ENCODE measurements around the gene EML2. TPM values are rescaled to one million over a fixed set of nuclear protein-coding genes. Genes with fewer than 3 reads are reported as not detected.
A peak's percentile ranks its signal among the peaks of the same experiment; 100 is the strongest.
"Not testable (repeated sequence)": the region's sequence is repeated elsewhere in the genome, so short reads cannot be mapped to it uniquely, and the experiment has no call there.

The EML2 gene
- total RNA-seq, 2 experiments from 2014 or later = 136 to 146 TPM

DNA sequence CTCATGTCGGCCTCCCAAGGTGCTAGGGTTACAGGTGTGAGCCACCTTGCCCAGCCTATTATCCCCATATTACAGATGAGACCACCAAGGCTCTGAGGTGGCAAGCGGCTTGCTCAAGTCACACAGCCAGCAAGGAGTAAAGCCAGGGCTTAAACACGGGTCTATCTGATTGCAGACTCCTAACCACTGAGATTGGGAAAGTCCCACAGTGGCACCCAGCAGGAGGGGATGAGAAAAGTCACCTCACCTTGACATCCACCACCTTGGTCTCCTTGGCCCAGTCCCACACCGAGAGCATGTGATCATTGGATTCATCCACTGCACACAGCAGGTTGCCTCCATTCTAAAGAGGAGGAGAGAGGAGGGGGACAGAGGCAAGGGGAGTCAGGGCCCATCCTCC, 9.5 kb downstream of the EML2 start:
- CTCF ChIA-PET = interaction anchor here (3.6 kb wide), 1 partner anchor 12 kb away, joined by 17 read pairs; no protein-coding TSS in a partner anchor
- no peaks in the 10 kb centered on the region for H3K9me3 Mint-ChIP-seq

DNA sequence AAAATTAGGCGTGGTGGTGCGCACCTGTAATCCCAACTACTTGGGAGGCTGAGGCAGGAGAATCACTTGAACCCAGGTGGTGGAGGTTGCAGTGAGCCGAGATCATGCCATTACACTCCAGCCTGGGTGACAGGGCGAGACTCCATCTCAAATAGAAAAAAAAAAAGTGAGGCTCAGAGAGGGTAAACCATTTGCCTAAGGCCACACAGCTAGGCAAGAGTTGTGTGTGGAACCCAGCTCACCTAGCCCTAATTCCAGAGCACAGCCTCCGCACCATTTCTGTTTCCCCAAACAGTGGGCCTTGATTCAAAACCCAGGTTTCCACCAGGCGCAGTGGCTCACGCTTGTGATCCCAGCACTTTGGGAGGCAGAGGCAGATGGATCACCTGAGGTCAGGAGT, 11.0 kb downstream of the EML2 start:
- H3K4me1 Mint-ChIP-seq = peaks cover 18% of the 10 kb centered on the region
- CTCF ChIA-PET, H3K4me3 Mint-ChIP-seq, DNase-seq, H3K27ac Mint-ChIP-seq, H3K27me3 Mint-ChIP-seq, H3K9me3 Mint-ChIP-seq: not testable (repeated sequence)
- POLR2A ChIA-PET = interaction anchor here (1.3 kb wide), 1 partner anchor 14 kb away, joined by 3 read pairs; no protein-coding TSS in a partner anchor
- H3K36me3 Mint-ChIP-seq (ENCODE audit: low read depth) = peaks cover 51% of the 10 kb centered on the region

More for the DNA sequence above, 9.5 kb downstream of the EML2 start:
- H3K4me3 Mint-ChIP-seq = no peak overlapping the region
- H3K36me3 Mint-ChIP-seq (ENCODE audit: low read depth) = peaks cover 40% of the 10 kb centered on the region
- H3K4me1 Mint-ChIP-seq = peaks cover 18% of the 10 kb centered on the region
- DNase-seq = no peak
- POLR2A ChIA-PET = interaction anchor here (4.3 kb wide), 1 partner anchor 12 kb away, joined by 21 read pairs; the partner anchor contains the start of gene EML2
- no peaks in the 10 kb centered on the region for H3K27me3 Mint-ChIP-seq
- peak overlapping the region; percentile 47 for H3K27ac Mint-ChIP-seq

- ChIA-PET CTCF (no interaction called here), POLR2A (no interaction called here)
- no peak for DNase-seq
- H3K9me3 Mint-ChIP-seq = no peaks in the 10 kb centered on the region
- H3K27ac Mint-ChIP-seq = no peak overlapping the region
- H3K36me3 Mint-ChIP-seq (ENCODE audit: low read depth) = peaks cover 60% of the 10 kb centered on the region
- H3K4me3 Mint-ChIP-seq = no peak overlapping the region
- no peaks in the 10 kb centered on the region for H3K27me3 Mint-ChIP-seq
- H3K4me1 Mint-ChIP-seq = no peaks in the 10 kb centered on the region
Measured at GRCh38 chr19:45623984-45624383, 15.2 kb downstream of the EML2 start.

- Mint-ChIP-seq H3K36me3 (ENCODE audit: low read depth) (peaks cover 60% of the 10 kb centered on the region), H3K27me3 (no peaks in the 10 kb centered on the region), H3K9me3 (no peaks in the 10 kb centered on the region), H3K4me3 (no peak overlapping the region), H3K4me1 (no peaks in the 10 kb centered on the region), H3K27ac (no peak overlapping the region)
- ChIA-PET CTCF (no interaction called here), POLR2A (interaction anchor here (1.2 kb wide), 1 partner anchor 20 kb away, joined by 3 read pairs; no protein-coding TSS in a partner anchor)
- no peak for DNase-seq
Measured at GRCh38 chr19:45621976-45622503, 17.2 kb downstream of the EML2 start.

GRCh38 chr19:45621389-45621788, 17.8 kb downstream of the EML2 start:
- no peak for DNase-seq
- Mint-ChIP-seq H3K9me3 (no peaks in the 10 kb centered on the region), H3K4me1 (no peaks in the 10 kb centered on the region), H3K27me3 (no peaks in the 10 kb centered on the region), H3K27ac (no peak overlapping the region), H3K36me3 (ENCODE audit: low read depth) (peaks cover 66% of the 10 kb centered on the region), H3K4me3 (no peak overlapping the region)
- POLR2A ChIA-PET = interaction anchor here (1.2 kb wide), 1 partner anchor 21 kb away, joined by 3 read pairs; no protein-coding TSS in a partner anchor
- CTCF ChIA-PET = interaction anchor here (1.3 kb wide), 1 partner anchor 63 kb away, joined by 4 read pairs; no protein-coding TSS in a partner anchor

DNA sequence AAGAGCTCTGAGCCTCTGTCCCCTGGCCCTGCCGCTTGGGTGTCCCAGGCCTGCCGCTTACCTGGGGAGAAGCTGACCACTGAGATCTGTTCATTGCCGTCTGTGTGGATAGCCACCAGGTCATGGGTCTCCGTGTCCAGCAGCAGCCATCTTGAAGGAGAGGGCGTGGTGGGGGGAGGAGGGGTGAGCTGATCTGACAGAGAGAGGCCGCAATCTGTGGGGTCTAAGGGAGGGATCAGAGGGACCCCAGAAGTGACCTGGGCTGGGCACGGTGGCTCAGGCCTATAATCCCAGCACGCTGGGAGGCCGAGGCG, 22.5 kb downstream of the EML2 start:
- H3K4me3 Mint-ChIP-seq = no peak overlapping the region
- peaks cover 66% of the 10 kb centered on the region for H3K36me3 Mint-ChIP-seq (ENCODE audit: low read depth)
- ChIA-PET CTCF (interaction anchor here (2.3 kb wide), 1 partner anchor 25 kb away, joined by 10 read pairs; no protein-coding TSS in a partner anchor), POLR2A (interaction anchor here (8.0 kb wide), 1 partner anchor 24 kb away, joined by 85 read pairs; the partner anchor contains the start of gene EML2)
- no peak overlapping the region for H3K27ac Mint-ChIP-seq
- no peaks in the 10 kb centered on the region for H3K9me3 Mint-ChIP-seq
- no peaks in the 10 kb centered on the region for H3K27me3 Mint-ChIP-seq
- H3K4me1 Mint-ChIP-seq = peaks cover 28% of the 10 kb centered on the region
- no peak for DNase-seq

DNA sequence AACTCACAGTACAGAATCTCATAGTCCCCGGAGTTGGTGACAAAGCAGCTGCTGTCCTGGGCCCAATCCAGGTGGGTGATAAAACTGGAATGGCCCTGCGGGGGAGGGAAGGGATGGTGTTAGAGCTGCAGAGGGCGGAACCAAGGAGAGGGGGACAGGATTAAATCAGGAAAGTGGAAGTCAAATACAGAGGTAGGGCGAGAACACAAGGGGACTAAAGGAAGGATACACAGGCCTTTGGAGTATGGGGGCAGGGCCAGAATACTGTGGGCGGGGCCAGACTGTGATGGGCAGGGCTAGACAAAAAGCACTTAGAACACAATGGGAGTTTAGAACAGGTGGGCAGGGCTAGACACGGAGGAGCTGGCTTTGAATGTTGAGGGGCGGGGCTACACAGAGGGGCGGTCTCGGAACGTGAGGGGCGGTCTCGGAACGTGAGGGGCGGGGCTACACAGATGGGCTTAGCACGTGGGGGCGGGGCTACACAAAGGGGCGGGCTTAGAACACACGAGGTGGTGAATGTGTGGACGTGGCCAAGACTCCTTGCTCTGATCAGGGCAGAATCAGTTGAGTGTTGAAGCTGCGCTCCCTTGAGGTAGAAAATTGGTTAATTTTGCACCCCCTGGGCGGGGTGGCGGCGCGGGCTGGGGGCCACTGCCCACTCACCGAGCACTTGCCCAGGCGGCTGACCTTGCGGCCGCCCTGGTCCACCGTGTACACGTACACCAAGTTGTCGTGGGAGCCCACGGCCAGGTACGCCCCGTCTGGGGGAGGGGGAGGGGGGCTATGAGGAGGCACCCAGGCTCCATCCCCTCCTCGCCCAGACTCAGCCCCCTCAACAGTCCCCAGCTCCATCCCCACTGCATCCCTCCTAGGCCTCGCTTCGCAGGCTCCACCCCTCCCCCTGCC, 23.1 kb downstream of the EML2 start:
- H3K36me3 Mint-ChIP-seq (ENCODE audit: low read depth) = peaks cover 65% of the 10 kb centered on the region
- H3K27ac Mint-ChIP-seq = peak overlapping the region; percentile 54
- POLR2A ChIA-PET = interaction anchor here (8.0 kb wide), 1 partner anchor 25 kb away, joined by 85 read pairs; the partner anchor contains the start of gene EML2
- H3K9me3 Mint-ChIP-seq = no peaks in the 10 kb centered on the region
- no peak overlapping the region for H3K4me3 Mint-ChIP-seq
- no peaks in the 10 kb centered on the region for H3K27me3 Mint-ChIP-seq
- DNase-seq = peak; percentile 86
- H3K4me1 Mint-ChIP-seq = peaks cover 28% of the 10 kb centered on the region
- CTCF ChIA-PET = interaction anchor here (2.3 kb wide), 1 partner anchor 26 kb away, joined by 10 read pairs; no protein-coding TSS in a partner anchor

DNA sequence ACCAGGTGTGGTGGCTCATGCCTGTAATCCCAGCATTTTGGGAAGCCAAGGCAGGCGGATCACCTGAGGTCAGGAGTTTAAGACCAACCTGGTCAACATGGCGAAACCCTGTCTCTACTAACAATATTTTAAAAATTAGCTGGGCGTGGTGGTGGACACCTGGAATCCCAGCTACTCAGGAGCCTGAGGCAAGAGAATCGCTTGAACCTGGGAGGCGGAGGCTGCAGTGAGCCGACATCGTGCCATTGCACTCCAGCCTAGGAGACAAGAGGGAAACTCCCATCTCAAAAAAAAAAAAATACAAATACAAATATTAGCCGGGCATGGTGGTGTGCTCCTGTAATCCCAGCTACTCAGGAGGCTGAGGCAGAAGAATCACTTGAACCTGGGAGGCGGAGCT, 24.1 kb downstream of the EML2 start:
- CTCF ChIA-PET = interaction anchor here (2.1 to 2.3 kb wide), 3 partner anchors 16 to 57 kb away, joined by 7 to 10 read pairs (median 8); no protein-coding TSS in a partner anchor
- DNase-seq, H3K4me3 Mint-ChIP-seq, H3K27me3 Mint-ChIP-seq, H3K9me3 Mint-ChIP-seq: not testable (repeated sequence)
- peaks cover 28% of the 10 kb centered on the region for H3K4me1 Mint-ChIP-seq
- POLR2A ChIA-PET = interaction anchor here (2.5 to 8.0 kb wide), 2 partner anchors 26 to 31 kb away, joined by 15 to 85 read pairs; partner anchors contain the start of genes EML2 and OPA3
- H3K27ac Mint-ChIP-seq = peak overlapping the region; percentile 90
- H3K36me3 Mint-ChIP-seq (ENCODE audit: low read depth) = peaks cover 68% of the 10 kb centered on the region

- H3K27ac Mint-ChIP-seq = peak overlapping the region; percentile 90
- peak overlapping the region; percentile 21 for H3K4me3 Mint-ChIP-seq
- peak; percentile 64 for DNase-seq
- H3K27me3 Mint-ChIP-seq = no peaks in the 10 kb centered on the region
- ChIA-PET CTCF (interaction anchor here (0.5 to 3.5 kb wide), 11 partner anchors 9 to 157 kb away, joined by 3 to 41 read pairs (median 5); partner anchors contain the start of genes EML2, QPCTL and SNRPD2), POLR2A (interaction anchor here (1.4 to 8.0 kb wide), 3 partner anchors 27 to 78 kb away, joined by 5 to 85 read pairs (median 15); partner anchors contain the start of genes EML2, OPA3, QPCTL and SNRPD2)
- peaks cover 1% of the 10 kb centered on the region for H3K9me3 Mint-ChIP-seq
- H3K36me3 Mint-ChIP-seq (ENCODE audit: low read depth) = peaks cover 72% of the 10 kb centered on the region
- H3K4me1 Mint-ChIP-seq = peaks cover 28% of the 10 kb centered on the region
Measured at GRCh38 chr19:45613926-45614725, 25.1 kb downstream of the EML2 start.

DNA sequence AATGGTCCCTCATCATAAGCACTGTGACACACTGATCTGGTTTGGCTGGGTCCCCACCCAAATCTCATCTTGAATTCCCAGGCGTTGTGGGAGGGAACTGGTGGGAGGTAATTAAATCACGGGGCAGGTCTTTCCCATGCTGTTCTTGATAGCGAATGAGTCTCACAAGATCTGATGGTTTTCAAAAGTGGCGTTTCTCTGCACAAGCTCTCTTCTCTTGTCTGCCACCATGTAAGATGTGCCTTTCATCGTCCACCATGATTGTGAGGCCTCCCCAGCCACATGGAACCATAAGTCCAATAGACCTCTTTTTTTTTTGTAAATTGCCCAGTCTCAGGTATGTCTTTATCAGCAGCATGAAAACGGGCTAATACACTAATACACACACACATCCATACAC, 30.2 kb downstream of the EML2 start:
- no peak for DNase-seq
- H3K9me3 Mint-ChIP-seq = peaks cover 5% of the 10 kb centered on the region
- ChIA-PET CTCF (interaction anchor here (1.6 kb wide), 1 partner anchor 32 kb away, joined by 3 read pairs; no protein-coding TSS in a partner anchor), POLR2A (interaction anchor here (4.1 kb wide), 1 partner anchor 33 kb away, joined by 11 read pairs; no protein-coding TSS in a partner anchor)
- H3K36me3 Mint-ChIP-seq (ENCODE audit: low read depth) = peaks cover 45% of the 10 kb centered on the region
- H3K27ac Mint-ChIP-seq = peak overlapping the region; percentile 56
- no peaks in the 10 kb centered on the region for H3K27me3 Mint-ChIP-seq
- H3K4me3 Mint-ChIP-seq = no peak overlapping the region
- H3K4me1 Mint-ChIP-seq = peaks cover 23% of the 10 kb centered on the region

GRCh38 chr19:45607071-45608029, 31.8 kb downstream of the EML2 start:
- POLR2A ChIA-PET = interaction anchor here (1.2 to 4.1 kb wide), 2 partner anchors 12 to 34 kb away, joined by 3 to 11 read pairs; no protein-coding TSS in a partner anchor
- Mint-ChIP-seq H3K27ac (peak overlapping the region; percentile 69), H3K4me1 (peaks cover 18% of the 10 kb centered on the region), H3K4me3 (no peak overlapping the region), H3K27me3 (peaks cover 10% of the 10 kb centered on the region), H3K9me3 (peaks cover 5% of the 10 kb centered on the region), H3K36me3 (ENCODE audit: low read depth) (peaks cover 36% of the 10 kb centered on the region)
- peak; percentile 47 for DNase-seq
- CTCF ChIA-PET = interaction anchor here (1.4 to 5.2 kb wide), 4 partner anchors 31 to 38 kb away, joined by 3 to 36 read pairs (median 7); no protein-coding TSS in a partner anchor

All from activated CD4-positive, alpha-beta memory T cell treated with anti-CD3 and anti-CD28 coated beads, Interleukin-2, amount 10 ng/mL, durations not matched to agents 7 days and 5 days (primary cell).